Myocyte (in vitro differentiated cells): Measurements from ENCODE around the gene TTC7B. TPM values are rescaled to one million over a fixed set of nuclear protein-coding genes. Genes with fewer than 3 reads are reported as not detected.

Source experiments
- DNase-seq: peaks from one replicate; pipeline ENCODE4 v3.0.0-alpha.2; 2012; ENCODE audit warnings: low read depth
- total RNA-seq: library from RNA; depleted of rRNA; stranded (reverse); fragments of >200 nt; gene quantifications from 2 replicates; pipeline ENCODE4 v1.2.3, GENCODE V29; 2014

TTC7B gene
- total RNA-seq, 1 donor from 2014 or later, result 40.6 TPM

- DNase-seq, result no peak
Observed at GRCh38 chr14:90742729-90743128, 73.5 kb downstream of the TTC7B start.

- DNase-seq, result no peak
Observed at GRCh38 chr14:90742252-90742651, 74.0 kb downstream of the TTC7B start.

- DNase-seq, result no peak
Observed at GRCh38 chr14:90741682-90741946, 74.6 kb downstream of the TTC7B start.

GRCh38 chr14:90740946-90741681 lies 75.1 kb downstream of the TTC7B start:
- DNase-seq, result no peak

GRCh38 chr14:90740081-90740480 lies 76.1 kb downstream of the TTC7B start:
- DNase-seq, result no peak

GRCh38 chr14:90739318-90740068 lies 76.7 kb downstream of the TTC7B start:
- peak; percentile 78 for DNase-seq

GRCh38 chr14:90733139-90733808 lies 83.0 kb downstream of the TTC7B start:
- DNase-seq, result no peak

GRCh38 chr14:90732718-90733117 lies 83.5 kb downstream of the TTC7B start:
- DNase-seq, result no peak

GRCh38 chr14:90732139-90732538 lies 84.1 kb downstream of the TTC7B start:
- no peak for DNase-seq

- DNase-seq, result no peak
Observed at GRCh38 chr14:90731487-90731886, 84.7 kb downstream of the TTC7B start.

- DNase-seq, result no peak
Observed at GRCh38 chr14:90730206-90730766, 85.9 kb downstream of the TTC7B start.

GRCh38 chr14:90728951-90729350 lies 87.3 kb downstream of the TTC7B start:
- DNase-seq, result no peak

GRCh38 chr14:90727082-90727481 lies 89.1 kb downstream of the TTC7B start:
- no peak for DNase-seq

GRCh38 chr14:90726656-90727055 lies 89.6 kb downstream of the TTC7B start:
- DNase-seq, result peak; percentile 68

GRCh38 chr14:90724866-90725265 lies 91.4 kb downstream of the TTC7B start:
- DNase-seq, result no peak

- no peak for DNase-seq
Observed at GRCh38 chr14:90722590-90722989, 93.6 kb downstream of the TTC7B start.

- DNase-seq, result peak; percentile 92
Observed at GRCh38 chr14:90721619-90722305, 94.5 kb downstream of the TTC7B start.

- peak; percentile 56 for DNase-seq
Observed at GRCh38 chr14:90720832-90721231, 95.4 kb downstream of the TTC7B start.

- no peak for DNase-seq
Observed at GRCh38 chr14:90720336-90720735, 95.9 kb downstream of the TTC7B start.

GRCh38 chr14:90717916-90718315 lies 98.3 kb downstream of the TTC7B start:
- peak; percentile 64 for DNase-seq

- DNase-seq, result no peak
Observed at GRCh38 chr14:90715993-90716392, 100.2 kb downstream of the TTC7B start.

GRCh38 chr14:90715495-90715894 lies 100.7 kb downstream of the TTC7B start:
- DNase-seq, result no peak
